Measurements from ENCODE around the gene ADGRD2. TPM values are rescaled to one million over a fixed set of nuclear protein-coding genes. Genes with fewer than 3 reads are reported as not detected.

Gene ADGRD2
- total RNA-seq, 2 donors from 2014 or later = not detected

- Mint-ChIP-seq H3K9me3 (no peaks in the 10 kb centered on the region), H3K36me3 (no peaks in the 10 kb centered on the region), H3K27ac (no peak overlapping the region)
- DNase-seq (ENCODE audit: low spot score in 2 of 2) (no peak), ATAC-seq (no peak)
Measured at GRCh38 chr9:124496463-124496862, 46.2 kb downstream of the ADGRD2 start.

- peak overlapping the region; percentile 29 to 50 for H3K27ac Mint-ChIP-seq
- H3K36me3 Mint-ChIP-seq = no peaks in the 10 kb centered on the region
- no peaks in the 10 kb centered on the region for H3K9me3 Mint-ChIP-seq
- DNase-seq (ENCODE audit: low spot score in 2 of 2) (no peak), ATAC-seq (no peak)
Measured at GRCh38 chr9:124497441-124497840, 47.2 kb downstream of the ADGRD2 start.

DNA sequence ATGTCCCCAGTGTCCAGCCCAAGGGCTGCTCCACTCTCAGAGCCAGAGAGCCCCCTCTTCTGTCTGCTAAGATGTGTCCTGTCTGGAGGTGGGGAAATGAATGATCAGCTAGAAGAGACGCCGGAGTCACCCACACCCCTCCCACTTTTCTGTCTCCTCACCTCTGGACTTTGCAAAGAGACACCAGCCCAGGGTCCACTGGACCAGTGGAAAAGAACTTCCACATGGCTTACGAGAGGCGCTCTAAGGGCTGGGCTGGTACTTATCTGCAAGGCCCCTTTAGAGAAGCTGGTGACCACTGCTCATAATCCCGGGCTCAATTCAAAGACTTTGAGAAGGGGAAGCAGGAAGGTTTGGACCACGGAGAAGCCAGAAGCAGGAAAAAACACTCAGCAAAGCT is 47.8 kb downstream of the ADGRD2 start:
- DNase-seq (ENCODE audit: low spot score in 2 of 2) (no peak), ATAC-seq (no peak)
- H3K27ac Mint-ChIP-seq = peak overlapping the region in 1 of 2 donors; percentile 29
- no peaks in the 10 kb centered on the region for H3K36me3 Mint-ChIP-seq
- H3K9me3 Mint-ChIP-seq = no peaks in the 10 kb centered on the region

DNA sequence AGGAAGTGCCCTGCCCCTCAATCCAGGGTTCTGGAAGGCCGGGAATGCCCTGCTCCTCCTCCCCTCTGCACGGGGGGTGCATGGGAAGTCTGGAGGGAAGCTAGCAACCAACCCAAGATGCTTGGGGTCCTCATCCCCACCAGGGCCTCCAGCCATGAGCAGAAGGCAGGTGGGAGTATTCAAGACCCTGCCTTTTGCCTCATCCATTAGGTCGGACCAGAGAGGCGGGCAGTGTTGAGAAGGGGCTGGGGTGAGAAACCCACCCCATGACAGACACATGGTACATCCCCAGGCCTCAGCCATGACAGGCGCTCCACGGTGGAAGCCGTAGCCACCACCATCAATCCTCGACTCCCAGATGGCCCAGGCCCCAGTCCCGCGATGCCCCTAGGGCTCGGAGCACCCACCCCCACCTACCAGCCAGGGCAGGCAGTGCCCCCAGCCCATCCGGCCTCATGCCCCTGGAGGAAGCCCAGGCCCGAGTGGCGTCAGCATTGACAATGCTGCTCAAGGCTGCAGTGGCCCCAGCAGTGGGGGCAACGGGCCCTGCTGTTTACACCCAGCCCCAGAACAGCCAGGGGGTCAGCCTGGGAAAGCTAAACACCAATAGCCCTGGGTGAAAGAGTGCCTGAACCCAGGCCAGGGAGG is 48.4 kb downstream of the ADGRD2 start:
- H3K27ac Mint-ChIP-seq = no peak overlapping the region
- ATAC-seq = no peak
- no peak for DNase-seq (ENCODE audit: low spot score in 2 of 2)

DNA sequence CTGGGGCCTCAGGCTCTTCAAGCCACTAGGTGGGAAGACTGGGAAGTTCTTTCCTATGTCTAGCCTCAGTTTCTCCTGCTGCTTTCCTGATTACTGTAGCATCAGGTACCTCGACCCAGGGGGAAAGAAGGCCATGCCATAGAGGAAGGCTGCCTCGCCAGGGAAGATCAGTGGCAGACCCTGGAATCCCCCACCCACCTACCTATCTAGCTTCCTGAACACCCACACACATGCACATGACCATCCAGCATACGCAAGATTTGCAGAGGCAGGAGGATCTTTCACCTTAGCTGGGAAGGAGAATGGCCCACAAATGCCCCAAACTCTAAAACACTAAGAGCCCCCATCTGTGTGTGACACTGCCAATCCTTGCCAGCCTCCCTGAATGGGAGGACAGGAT is 49.0 kb downstream of the ADGRD2 start:
- H3K27ac Mint-ChIP-seq = no peak overlapping the region
- ATAC-seq = no peak
- H3K36me3 Mint-ChIP-seq = peaks cover 6 to 7% of the 10 kb centered on the region in 2 donors
- DNase-seq (ENCODE audit: low spot score in 2 of 2) = no peak
- H3K9me3 Mint-ChIP-seq = no peaks in the 10 kb centered on the region

More for the DNA sequence above, 48.4 kb downstream of the ADGRD2 start:
- Mint-ChIP-seq H3K36me3 (peaks cover under 1 to 1% of the 10 kb centered on the region in 2 donors), H3K9me3 (no peaks in the 10 kb centered on the region)

- no peaks in the 10 kb centered on the region for H3K9me3 Mint-ChIP-seq
- peaks cover 6 to 7% of the 10 kb centered on the region in 2 donors for H3K36me3 Mint-ChIP-seq
- ATAC-seq = no peak
- no peak overlapping the region for H3K27ac Mint-ChIP-seq
- DNase-seq (ENCODE audit: low spot score in 2 of 2) = no peak
Measured at GRCh38 chr9:124500028-124500795, 50.0 kb downstream of the ADGRD2 start.

DNA sequence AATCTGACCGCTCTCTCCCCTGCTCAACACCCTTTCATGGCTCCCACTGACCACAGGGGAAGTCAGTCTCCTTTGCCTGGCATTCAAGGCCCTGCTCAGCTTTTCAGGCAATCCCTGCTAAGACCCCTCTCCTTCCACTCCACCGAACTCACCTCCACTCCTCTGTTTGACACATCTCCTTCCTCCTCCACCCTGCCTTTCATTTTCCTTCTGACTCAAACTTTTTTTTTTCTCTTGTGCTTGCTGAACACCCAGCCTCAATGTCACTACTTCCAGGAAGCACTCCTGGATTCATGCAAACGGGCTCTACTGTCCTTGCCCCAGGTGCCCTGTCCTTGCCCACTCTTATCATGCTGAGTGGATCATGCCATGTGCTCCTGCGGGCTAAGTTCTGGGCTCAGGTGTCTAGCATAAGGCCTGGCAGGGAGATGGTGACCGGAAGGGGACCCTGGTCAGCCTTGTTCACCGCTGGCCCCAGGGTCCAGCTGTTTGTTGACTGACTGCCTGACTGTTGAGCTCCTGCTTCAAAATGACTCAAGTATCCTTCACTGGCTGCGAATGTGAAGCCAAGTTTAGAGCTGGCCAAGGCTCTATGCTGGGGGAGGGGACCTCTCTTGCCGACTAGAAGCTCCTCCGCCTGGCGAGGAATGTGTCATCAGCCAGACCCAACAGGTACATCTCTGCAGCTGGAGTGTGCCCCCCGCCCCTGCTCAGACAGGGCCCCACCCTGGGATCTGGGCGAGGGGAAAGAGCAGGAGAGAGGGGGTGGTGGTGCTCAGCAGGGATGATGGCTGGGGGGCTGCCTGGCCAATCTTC is 50.8 kb downstream of the ADGRD2 start:
- peaks cover 6 to 7% of the 10 kb centered on the region in 2 donors for H3K36me3 Mint-ChIP-seq
- no peaks in the 10 kb centered on the region for H3K9me3 Mint-ChIP-seq
- H3K27ac Mint-ChIP-seq = no peak overlapping the region
- DNase-seq (ENCODE audit: low spot score in 2 of 2) (no peak), ATAC-seq (peak in 1 of 2 donors; percentile 64)

DNA sequence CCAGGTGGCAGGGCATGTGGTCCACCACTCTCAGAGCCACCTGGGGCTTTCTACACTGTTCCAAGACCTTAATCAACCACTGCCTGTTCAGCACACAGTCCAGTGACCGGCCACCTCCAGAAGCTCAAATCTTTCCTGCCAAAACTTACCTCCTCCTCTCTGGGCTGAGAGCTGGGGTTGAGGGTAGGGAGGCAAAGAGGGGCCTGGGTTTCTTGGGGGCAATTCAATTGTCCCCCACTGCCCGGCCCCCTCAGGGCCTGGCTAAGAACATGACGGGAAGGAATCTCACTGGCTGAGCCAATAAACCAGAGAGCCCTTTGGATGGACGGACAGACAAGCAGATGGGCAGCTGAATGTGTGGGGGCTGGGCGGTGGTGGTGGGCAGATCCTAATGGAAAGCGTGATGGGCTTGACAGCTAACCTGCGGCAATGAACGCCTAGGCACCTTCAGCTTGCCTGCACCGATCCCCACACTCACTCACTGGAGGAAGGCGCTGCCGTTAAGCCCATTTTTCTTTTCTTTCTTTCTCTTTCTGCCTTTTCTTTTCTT is 51.6 kb downstream of the ADGRD2 start:
- DNase-seq (ENCODE audit: low spot score in 2 of 2) (no peak), ATAC-seq (no peak)
- H3K27ac Mint-ChIP-seq = no peak overlapping the region
- H3K9me3 Mint-ChIP-seq = no peaks in the 10 kb centered on the region
- H3K36me3 Mint-ChIP-seq = peaks cover 6 to 7% of the 10 kb centered on the region in 2 donors

GRCh38 chr9:124502711-124503702 is 52.8 kb downstream of the ADGRD2 start:
- H3K27ac Mint-ChIP-seq = no peak overlapping the region
- H3K9me3 Mint-ChIP-seq = no peaks in the 10 kb centered on the region
- no peak for DNase-seq (ENCODE audit: low spot score in 2 of 2)
- peaks cover 6 to 7% of the 10 kb centered on the region in 2 donors for H3K36me3 Mint-ChIP-seq
- no peak for ATAC-seq

DNA sequence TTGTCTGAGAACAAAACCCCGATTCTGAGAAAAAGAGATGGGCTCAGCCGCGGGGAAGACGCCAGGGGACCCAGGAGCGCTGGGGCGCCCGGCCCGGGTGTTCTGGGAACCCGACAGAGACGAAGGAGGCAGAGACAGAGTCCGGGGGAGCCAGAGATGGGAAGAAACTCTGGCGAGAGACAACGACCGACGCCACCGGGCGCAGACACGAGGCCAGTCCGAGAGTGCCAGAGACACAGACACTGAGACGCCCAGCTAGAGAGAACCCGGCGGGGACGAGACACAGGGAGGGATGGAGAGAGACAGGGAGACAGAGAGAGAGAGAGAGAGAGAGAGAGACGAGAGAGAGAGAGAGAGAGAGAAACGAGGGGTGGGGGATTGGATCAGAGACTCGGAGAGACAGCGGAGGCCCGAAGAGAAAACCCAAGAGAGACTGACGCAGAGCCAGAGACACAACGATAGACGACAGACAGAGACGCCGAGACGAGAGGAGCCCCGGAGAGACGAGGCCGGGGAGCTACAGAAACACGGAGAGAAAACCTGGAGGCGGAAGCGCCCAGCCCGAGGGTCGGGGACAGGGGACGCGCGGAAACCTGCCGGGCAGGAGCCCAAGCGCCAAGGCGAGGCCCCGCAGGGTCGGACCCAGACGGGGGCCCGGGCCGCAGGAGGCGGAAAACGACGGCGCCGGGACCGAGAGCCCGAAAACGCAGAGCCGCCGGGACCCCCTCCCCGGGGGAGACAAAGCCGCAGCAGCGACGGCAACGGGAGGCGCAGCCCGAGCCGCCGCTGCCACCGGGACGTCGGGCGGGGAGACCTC is 53.7 kb downstream of the ADGRD2 start:
- DNase-seq (ENCODE audit: low spot score in 2 of 2) (no peak), ATAC-seq (peak in 1 of 2 donors; percentile 11)
- Mint-ChIP-seq H3K36me3 (peaks cover 6 to 7% of the 10 kb centered on the region in 2 donors), H3K9me3 (no peaks in the 10 kb centered on the region), H3K27ac (no peak overlapping the region)

- peaks cover 6 to 7% of the 10 kb centered on the region in 2 donors for H3K36me3 Mint-ChIP-seq
- H3K27ac Mint-ChIP-seq = no peak overlapping the region
- DNase-seq (ENCODE audit: low spot score in 2 of 2) (no peak), ATAC-seq (no peak)
- no peaks in the 10 kb centered on the region for H3K9me3 Mint-ChIP-seq
Measured at GRCh38 chr9:124504530-124505005, 54.3 kb downstream of the ADGRD2 start.

DNA sequence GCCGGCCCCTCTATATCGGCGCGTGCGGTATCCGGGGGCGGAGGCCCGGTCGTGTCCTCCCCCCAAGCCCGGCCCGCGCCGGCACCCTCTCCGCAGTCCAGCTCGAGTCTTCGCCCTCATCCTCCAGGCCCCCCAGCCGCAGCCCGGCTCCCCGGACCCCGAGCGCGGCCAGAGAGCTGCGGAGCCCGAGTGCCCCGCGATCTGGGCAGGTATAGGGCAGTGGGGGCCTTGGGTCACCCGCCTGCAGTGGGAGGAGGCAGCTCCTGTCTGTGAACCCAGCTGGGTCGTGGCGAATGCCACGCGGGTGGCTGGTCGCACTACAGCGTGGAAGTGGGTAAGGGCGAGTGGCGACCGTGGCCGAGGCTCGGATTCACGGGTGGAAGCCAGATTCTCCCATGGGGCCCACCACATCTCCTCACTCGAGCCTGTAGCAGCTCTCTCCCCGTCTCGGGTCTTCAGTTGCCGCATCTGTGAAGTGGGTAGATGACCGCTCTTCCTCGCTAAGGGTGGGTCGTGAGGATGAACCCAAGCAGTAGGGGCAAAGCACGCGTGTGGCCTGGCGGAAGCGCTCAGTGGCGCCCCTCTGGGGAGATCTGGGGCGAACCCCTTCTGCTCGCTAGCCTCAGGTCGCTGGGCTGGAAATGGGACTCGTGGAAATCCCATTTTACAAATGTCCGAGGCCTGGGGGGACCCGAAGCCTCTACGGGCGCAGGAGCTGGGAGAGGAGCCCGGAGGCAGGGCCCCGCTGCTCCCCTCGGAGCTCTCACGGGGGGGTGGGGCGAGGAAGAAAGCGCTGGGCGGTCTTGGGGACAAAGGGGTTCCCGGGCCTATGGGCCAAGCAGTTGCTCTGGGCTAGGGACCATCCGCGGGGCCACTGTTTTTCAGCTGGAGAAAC is 55.0 kb downstream of the ADGRD2 start:
- Mint-ChIP-seq H3K27ac (no peak overlapping the region), H3K36me3 (peaks cover 6 to 7% of the 10 kb centered on the region in 2 donors), H3K9me3 (no peaks in the 10 kb centered on the region)
- DNase-seq (ENCODE audit: low spot score in 2 of 2) (no peak), ATAC-seq (no peak)

- Mint-ChIP-seq H3K9me3 (no peaks in the 10 kb centered on the region), H3K27ac (no peak overlapping the region), H3K36me3 (peaks cover 6 to 7% of the 10 kb centered on the region in 2 donors)
- no peak for ATAC-seq
- no peak for DNase-seq (ENCODE audit: low spot score in 2 of 2)
Measured at GRCh38 chr9:124505901-124506346, 55.7 kb downstream of the ADGRD2 start.

GRCh38 chr9:124506433-124506832 is 56.2 kb downstream of the ADGRD2 start:
- peaks cover 6 to 7% of the 10 kb centered on the region in 2 donors for H3K36me3 Mint-ChIP-seq
- no peak overlapping the region for H3K27ac Mint-ChIP-seq
- H3K9me3 Mint-ChIP-seq = no peaks in the 10 kb centered on the region
- DNase-seq (ENCODE audit: low spot score in 2 of 2) (no peak), ATAC-seq (no peak)
